GM19324 (cell line): ENCODE results near the gene NKX1-1.
"Not testable (repeated sequence)": the region's sequence is repeated elsewhere in the genome, so short reads cannot be mapped to it uniquely, and the experiment has no call there.

ENCODE experiments used
- ATAC-seq: cut with Tn5 transposase; IDR thresholded peaks from one replicate; pipeline ENCODE4 v1.9.1; 2021; ENCODE audit warnings: mild to moderate bottlenecking, moderate library complexity; ENCODE audit not compliant: unreplicated experiment, low FRiP score

Gene NKX1-1

GRCh38 chr4:1406394-1406980 is at the start of gene NKX1-1:
NKX1-1 (minus strand) TSS chr4:1406442; CDS start chr4:1406442, 0 bp downstream.
- no peak for ATAC-seq

DNA sequence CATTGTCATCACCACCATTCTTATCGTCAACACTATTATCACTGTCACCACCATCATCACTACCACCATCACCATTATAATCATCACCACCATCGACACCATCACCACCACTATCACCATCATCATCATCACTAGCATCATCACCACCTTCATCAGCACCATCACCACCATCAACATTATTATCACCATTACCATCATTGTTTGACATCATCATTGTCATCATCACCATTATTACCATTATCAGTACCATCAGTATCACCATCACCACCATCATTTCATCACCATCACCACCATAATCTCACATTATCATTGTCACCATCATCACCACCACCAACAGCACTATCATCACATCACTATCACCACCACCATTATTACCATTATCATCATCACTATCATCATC is 47.5 kb upstream of the NKX1-1 start:
- no peak for ATAC-seq

GRCh38 chr4:1452431-1453051 is 46.3 kb upstream of the NKX1-1 start:
- no peak for ATAC-seq

GRCh38 chr4:1451752-1452122 is 45.5 kb upstream of the NKX1-1 start:
- ATAC-seq: no peak

GRCh38 chr4:1451106-1451751 is 45.0 kb upstream of the NKX1-1 start:
- no peak for ATAC-seq

DNA sequence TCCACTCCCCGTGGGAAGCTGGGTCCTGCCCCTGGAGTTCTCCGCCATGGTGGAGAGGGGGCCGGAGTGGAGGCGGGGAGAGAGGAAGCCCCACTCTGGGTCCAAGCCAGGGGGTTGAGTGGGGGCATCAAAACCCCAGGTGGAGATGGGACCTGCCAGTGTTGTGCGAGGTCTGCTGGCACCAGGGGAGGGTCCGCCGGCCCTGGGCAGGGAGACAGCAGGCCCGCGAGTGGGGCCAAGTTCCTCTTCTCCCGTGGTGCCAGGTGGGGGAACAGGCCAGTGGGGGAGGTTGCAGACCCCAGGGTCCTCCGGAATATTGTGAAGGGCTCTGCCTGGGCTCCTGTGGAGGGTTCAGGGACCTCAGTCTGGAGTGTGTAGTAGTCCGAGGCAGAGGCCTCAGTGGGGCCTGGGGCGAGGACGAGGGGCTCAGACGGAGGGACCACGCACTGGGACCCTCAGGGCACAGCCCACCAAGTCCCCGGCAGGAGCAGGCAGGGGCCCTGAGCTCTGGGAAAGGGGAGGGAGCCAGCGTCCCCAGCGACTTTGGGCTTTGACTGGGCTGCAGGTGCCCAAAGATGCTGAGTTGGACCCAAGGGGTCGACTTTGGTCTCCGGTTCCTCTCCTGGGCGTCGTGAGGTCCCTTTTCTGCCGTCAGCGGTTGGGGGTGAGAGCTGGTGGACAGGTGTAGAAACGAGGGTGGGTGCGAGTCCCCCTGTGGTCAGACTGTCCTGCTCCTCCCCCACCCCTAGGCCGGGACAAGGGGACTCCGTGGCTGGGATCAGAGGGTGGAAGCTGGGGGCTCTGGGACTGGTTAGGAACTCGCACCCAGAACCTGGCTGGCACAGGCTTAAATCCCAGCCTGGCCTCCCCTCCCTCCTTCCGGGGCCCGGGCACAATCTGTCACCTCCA is 43.8 kb upstream of the NKX1-1 start:
- no peak for ATAC-seq

DNA sequence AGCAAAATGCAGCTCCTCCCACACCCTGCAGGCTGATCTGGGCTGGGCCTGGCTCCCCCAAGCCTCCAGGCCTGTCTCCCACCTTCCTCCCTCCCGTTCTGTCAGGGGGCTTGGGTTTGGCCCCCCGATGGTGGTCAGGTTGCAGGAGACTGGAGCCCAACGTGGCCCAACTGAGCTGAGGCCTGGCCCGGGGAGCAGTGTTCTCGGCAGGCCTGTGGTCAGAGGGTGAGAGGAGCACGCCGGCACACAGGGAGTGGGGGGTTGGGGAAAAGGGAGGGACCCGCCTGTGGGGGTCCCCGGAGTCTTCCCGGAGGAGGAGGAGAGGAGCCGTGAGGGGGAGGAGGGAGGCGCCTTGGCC is 43.2 kb upstream of the NKX1-1 start:
- no peak for ATAC-seq

DNA sequence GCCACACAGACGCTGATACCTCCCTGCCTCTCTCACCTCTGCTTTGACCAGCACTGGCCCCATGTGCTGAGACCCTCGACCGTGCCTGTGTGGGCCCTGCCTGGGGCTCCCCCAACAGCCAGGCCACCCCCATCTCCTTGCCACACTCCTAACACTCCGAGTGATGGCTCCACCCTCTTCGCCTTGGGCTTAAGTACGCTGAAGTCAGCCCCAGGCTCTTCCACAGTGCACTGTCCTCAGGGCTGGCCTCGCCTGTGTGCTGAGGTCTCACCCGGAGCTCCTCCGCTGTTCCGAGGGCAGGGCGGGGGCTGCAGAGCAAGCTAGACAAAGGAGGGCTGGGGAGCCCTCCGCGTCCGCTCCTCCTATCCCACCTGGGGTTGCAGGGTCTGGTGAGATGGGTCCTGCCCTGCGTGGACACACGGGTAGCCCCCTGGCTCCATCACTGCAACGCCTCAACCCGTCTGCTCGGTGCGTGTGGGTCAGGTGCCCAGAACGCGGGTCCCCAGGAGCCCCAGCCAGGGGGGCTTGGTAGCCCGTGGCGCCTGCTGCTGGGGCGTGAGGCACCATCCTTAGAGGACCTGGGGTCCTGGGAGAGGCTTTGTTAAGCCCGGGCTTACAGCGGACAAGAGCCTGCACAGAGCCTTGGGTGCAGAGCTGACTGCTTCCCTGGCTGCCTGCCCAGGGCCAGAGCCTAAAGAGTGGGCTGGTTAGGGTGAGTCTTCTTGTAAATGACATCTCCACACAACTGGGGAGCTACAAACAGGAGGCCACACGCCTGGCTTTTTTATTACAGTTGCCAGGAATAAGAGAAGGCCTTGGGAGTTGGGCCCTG is 42.6 kb upstream of the NKX1-1 start:
- no peak for ATAC-seq

GRCh38 chr4:1447676-1448588 is 41.7 kb upstream of the NKX1-1 start:
- ATAC-seq: no peak

DNA sequence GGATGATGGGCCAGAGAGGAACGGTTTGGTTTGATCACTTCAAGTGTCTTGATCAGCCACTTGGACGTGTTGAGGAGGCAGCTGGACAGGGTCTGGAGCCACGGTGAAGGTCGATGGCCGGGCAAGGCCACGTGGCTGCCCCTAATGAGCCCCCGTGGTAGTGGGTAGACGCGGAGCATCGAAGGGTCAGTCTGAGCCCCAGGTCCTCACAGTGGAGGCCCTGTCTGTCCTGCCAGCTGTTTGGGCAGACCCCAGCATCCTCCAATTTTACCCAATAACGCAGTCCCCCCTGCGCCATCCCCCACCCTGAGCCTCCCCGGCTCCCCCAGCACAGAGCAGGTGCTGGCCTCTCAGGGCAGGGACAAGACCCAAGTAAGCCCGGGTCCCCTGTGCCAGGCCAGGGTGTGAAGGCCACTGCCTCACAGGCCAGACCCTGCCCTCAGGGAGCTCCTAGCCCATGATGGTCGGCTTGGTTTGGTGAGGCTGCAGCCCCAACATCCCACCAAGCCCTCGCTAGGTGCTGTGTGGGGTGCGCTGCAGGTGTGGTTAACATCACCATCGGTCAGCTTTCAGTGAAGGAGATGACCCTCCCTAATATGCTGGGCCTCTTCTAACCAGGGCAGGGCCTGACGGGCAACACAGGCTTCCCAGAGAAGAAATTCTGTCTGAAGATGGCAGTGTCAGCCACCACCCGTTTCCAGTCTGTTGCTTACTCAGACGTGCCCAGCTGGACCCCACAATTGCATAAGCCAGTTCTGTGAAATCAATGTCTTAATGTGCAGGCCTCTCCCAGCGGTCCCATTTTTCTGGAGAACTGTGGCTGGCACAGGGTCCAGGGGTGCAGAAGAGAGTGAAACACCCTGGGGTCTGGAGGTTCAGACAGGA is 40.5 kb upstream of the NKX1-1 start:
- ATAC-seq: no peak

- ATAC-seq: no peak
These were observed 39.6 kb upstream of the NKX1-1 start for GRCh38 chr4:1445716-1446445.

DNA sequence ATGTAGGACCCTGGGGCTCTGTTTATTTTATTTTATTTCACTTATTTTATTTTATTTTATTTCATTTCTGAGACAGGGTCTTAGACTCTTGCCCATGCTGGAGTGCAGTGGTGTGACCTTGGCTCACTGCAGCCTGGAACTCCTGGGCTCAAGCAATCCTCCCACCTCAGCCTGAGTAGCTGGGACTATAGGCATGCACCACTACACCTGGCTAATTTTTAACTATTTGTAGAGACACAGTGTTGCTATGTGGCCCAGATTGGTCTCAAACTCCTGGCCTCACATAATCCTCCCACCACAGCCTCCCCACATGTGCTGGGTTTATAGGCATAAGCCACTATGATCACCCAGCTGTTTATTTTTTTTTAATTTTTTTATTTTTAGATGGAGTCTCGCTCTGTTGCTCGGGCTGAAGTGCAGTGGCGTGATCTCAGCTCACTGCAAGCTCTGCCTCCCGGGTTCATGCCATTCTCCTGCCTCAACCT is 37.5 kb upstream of the NKX1-1 start:
- not testable (repeated sequence) for ATAC-seq

GRCh38 chr4:1427010-1427409 is 20.8 kb upstream of the NKX1-1 start:
- ATAC-seq: no peak

GRCh38 chr4:1421657-1422056 is 15.4 kb upstream of the NKX1-1 start:
- no peak for ATAC-seq

GRCh38 chr4:1419708-1420107 is 13.5 kb upstream of the NKX1-1 start:
- ATAC-seq: no peak

DNA sequence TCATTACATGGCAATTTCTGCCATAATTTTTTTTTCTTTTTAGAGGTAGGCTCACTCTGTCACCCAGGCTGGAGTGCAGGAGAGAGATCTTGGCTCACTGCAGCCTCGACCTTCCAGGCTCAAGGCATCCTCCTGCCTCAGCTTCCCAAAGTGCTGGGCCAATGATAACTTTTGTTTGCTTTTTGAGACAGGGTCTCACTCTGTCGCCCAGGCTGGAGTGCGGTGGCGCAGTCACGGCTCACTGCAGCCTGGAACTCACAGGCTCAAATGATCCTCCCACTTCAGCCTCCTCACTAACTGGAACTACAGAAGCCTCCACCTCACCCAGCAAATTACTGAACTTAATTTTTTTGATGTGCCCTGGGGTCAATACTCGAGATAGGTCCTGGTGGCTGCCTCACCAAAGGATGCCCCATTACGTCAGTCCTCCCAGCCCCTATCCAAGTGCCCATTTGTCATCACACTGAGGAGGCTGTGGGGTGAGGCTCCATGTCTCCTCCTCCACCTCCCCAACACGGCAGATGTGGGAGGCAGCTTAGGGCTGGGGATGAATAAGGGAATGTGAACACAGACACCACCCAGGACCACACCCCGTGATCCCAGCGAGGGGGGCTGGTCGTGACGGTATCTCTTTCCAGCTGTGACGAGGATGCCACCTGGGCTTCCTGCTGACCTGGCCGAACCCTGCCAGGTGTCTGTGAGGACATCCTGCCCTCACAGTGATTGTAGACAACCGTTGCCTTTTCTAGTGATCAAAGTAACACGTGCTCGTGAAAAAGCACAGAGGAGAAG is 12.4 kb upstream of the NKX1-1 start:
- no peak for ATAC-seq
